GM08714 (cell line): ENCODE measurements around the gene UBR1.

Experiments used
- H3K4me3 ChIP-seq: fragments of 200-500 bp; sonication (Bioruptor generic); 2 replicates; pipeline ENCODE4 v1.5.1; 2014; ENCODE audit warnings: mild to moderate bottlenecking, low read length, inconsistent platforms
- ZNF274 ChIP-seq: IDR thresholded peaks from 2 replicates; pipeline ENCODE4 v1.6.1; 2012; ENCODE audit warnings: mild to moderate bottlenecking, low read depth, low read length

The UBR1 gene

DNA sequence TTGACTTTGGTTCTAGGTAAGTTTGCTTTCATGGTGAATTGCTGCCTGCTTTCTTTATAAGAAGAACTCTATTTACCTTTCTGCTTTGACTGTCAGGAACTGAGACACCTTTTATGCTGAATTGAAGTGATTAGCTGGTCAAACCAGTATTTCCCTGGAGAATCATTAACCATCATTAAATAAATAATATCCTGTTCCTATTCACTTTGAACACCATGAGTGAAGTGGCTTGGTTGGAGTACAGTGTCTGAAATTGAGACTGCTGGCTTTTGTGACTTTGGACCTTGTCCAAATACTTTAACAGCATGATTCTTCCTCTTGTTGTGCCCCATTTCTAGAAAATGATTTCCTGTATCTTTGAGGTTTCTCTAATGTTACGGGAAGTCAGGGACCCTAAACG is 21.9 kb upstream of the UBR1 start:
- no peak overlapping the region for H3K4me3 ChIP-seq
- no peak for TF ChIP-seq ZNF274

DNA sequence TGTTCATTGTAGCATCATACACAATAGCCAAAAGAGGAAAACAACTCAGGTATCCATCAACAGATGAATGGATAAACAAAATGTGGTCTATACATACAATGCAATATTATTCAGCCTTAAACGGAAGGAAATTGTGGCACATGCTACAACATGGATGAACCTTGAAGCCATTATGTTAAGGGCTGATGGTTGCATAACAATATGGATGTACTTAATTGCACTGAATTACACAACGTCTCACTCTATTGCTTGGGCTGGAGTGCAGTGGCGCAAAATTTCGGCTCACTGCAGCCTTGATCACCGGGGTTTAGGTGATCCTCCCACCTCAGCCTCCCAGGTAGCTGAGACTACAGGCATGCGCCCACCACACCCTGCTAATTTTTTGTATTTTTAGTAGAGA is 20.5 kb upstream of the UBR1 start:
- no peak for TF ChIP-seq ZNF274
- no peak overlapping the region for H3K4me3 ChIP-seq

DNA sequence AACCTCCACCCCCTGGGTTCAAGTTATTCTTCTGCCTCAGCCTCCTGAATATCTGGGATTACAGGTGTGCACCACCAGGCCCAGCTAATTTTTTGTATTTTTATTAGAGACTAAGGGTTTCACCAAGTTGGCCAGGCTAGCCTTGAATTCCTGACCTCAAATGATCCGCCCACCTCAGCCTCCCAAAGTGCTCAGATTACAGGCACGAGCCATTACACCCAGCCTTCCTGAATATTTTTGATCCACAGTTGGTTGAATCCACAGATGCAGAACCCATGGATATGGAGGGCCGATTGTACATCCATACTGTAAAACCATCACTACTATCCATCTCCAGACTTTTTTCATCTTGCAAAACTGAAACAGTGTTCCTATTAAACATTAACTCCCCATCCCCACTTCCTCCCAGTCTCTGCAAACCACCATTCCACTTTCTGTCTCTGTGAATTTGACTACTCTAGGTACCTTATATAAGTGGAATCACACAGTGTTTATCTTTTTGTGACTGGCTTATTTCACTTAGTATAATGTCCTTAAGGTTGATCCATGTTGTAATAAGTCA is 19.3 kb upstream of the UBR1 start:
- TF ChIP-seq ZNF274, result no peak
- no peak overlapping the region; the same call in 1 of the 2 replicates for H3K4me3 ChIP-seq

DNA sequence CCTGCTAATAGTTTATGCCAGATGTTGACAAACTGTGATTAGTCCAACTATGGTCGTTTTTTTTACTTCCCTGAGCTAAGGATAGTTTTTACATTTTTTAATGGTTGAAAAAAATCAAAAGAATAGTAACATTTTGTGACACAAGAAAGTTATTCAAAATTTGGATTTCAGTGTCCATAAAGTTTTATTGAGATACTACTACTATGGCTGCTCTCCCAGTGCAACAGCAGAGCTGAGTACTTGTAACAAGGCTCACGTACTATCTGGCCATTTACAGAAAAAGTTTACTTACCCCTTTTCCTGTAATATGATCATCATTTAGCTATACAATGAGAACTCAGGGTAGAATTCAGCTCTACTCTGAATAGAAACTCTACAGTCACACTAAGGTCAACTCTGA is 16.0 kb upstream of the UBR1 start:
- TF ChIP-seq ZNF274, result no peak
- no peak overlapping the region for H3K4me3 ChIP-seq

DNA sequence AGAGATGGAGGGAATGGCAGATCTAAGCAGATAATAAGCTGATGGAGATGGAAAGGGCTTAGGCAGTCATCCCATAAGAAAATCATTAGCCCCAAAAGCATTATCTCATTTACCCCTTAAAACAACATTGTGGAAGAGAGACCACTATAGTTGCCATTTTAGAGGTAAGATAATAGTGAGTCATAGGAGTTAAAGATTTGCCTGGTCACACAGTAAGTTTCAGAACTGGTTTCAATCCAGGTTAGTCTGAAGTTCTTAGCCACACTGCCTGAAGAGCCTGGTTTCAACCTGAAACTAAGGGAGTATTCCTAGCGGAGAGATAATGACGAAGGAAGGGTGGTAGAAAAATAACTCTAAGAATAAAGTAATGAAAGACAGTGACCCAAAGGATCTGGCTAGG is 13.0 kb upstream of the UBR1 start:
- no peak for TF ChIP-seq ZNF274
- H3K4me3 ChIP-seq, result no peak overlapping the region

DNA sequence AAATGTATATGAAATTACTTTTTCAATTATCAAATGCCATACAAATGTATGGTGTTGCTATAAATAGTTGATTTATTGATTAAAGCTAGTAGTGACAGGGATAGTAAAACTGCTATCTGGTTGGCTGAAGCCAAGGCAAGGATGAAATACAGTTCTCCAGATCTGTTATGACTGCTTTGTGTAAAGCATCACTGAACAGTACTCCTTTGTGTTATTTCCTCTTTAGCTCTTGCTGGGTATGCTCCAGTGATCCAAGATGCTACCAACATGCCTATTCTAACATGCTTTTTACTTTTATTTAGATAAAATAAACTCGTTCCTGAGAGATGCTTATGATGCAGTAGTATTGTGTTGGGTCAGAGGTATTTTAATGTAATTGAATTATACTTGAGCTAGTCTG is 12.4 kb upstream of the UBR1 start:
- TF ChIP-seq ZNF274, result no peak
- H3K4me3 ChIP-seq, result no peak overlapping the region

DNA sequence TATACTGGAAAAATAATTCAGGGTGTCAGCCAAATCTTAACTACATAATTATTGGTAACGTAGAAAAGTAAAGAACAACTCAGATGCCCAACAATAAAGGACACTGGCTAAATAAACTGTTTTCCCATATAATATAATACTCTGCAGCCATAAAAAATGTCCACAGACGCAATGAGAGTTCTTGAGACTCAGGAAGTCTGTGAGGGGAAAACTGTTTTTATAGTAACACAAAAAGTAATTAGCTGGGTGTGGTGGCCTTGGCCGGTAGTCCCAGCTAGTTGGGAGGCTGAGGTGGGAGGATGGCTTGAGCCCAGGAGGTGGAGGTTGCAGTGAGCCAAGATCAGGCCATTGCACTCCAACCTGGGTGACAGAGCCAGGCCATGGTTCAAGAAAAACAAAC is 5.5 kb upstream of the UBR1 start:
- TF ChIP-seq ZNF274, result no peak

DNA sequence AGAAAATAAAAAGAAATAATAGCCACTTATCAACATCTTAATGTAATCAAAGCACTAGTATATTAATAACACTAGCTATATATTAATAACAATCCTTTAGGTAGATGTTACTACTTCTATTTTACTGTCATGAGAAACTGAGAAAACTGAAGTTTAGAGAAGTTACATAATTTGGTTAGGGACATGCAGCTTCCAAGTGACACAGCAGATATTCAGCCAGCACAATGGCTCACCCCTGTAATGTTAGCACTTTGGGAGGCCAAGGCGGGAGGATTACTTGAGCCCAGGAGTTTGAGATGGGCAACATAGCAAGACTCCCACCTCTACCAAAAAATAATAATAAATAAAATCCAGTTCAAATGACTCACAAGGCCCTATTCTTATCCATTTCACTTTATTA is 1.9 kb upstream of the UBR1 start:
- H3K4me3 ChIP-seq, result no peak overlapping the region
- TF ChIP-seq ZNF274, result no peak

More for the DNA sequence above, 5.5 kb upstream of the UBR1 start:
- no peak overlapping the region for H3K4me3 ChIP-seq

DNA sequence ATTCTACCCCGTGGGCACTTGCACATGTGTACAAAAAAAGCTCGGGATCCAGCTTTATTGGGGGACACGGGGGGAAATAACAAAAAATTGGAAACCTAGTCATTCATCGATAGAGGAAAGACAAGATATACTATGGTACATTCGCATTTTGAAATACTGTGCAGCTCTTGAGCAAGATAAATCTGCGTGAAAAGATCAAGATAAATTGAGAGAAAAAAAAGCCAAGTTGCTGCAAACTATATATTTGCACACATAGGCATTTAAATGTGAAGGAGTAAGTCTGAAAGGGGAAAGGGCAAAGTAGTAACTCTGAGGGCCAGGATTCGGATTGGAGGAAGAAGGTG is 620 bp upstream of the UBR1 start:
- no peak for TF ChIP-seq ZNF274
- peak overlapping the region; percentile 78 for H3K4me3 ChIP-seq

DNA sequence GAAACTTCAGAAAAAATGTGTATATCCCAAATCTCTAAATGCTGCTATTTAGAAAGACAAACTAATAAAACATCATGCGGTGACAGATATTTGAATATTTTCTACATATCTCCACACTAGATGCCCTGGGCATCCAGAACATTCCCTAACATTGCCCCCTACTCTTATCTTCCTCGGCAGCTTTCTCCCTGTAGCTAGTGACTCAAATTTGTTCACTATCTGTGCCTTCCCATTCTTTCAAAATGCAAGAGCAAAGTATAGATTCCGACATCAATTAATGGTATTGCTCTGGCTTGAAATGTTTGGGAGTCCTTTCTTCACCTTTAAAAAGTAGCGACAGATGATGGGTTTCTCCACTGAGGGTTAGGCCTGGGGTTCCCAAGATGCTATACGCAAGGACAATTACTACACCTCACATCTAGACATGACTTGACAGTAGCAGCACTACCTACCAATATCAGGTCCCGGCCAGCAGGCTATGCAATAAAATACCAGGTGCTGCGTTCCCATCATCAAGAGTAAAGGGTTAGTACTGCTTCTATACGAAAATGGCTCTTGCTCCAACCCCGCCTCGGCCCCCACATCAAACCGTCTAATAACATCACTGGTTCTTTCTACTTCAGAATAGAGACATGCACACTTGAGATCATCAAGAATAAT is 631 bp downstream of the UBR1 start:
- TF ChIP-seq ZNF274, result no peak

DNA sequence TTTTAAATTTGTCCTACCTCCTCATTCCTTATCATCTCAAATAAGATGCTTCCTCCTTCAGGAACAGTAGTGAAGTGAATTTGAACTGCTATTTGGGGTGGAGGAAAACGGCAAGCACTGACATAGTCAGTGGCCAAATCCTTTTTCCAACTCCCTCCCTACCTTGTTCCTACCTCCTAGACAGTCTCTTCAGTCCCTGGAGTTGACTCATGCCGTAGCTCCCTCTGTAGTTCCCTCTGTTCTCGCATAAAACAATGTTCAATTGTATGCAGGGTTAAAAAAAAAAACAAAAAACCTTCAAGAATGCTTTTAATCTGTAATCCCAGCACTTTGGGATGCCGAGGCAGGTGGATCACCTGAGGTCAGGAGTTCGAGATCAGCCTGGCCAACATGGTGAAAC is 1.4 kb downstream of the UBR1 start:
- peak overlapping the region; percentile 78 for H3K4me3 ChIP-seq

More for the DNA sequence above, 631 bp downstream of the UBR1 start:
- peak overlapping the region; percentile 78 for H3K4me3 ChIP-seq

DNA sequence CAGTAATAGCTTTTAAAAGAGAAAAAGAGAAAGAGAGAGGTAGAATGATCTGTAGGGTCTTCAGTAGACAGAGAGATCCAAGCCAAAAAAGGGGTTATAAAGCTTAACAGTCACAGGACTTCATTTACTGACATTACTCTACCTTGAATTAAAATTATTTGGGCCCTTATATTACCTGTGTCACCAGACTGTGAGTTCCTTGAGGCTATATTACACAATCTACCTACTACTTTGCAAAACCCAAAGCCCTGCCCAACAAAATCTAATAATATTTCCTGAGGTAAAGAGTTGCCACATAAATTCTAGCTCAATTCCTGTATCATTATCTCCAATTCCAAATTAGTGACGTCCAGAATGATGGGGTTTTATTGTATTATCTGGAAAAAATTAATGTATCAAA is 1.9 kb downstream of the UBR1 start:
- no peak overlapping the region for H3K4me3 ChIP-seq
- no peak for TF ChIP-seq ZNF274

More for the DNA sequence above, 1.4 kb downstream of the UBR1 start:
- TF ChIP-seq ZNF274, result no peak

DNA sequence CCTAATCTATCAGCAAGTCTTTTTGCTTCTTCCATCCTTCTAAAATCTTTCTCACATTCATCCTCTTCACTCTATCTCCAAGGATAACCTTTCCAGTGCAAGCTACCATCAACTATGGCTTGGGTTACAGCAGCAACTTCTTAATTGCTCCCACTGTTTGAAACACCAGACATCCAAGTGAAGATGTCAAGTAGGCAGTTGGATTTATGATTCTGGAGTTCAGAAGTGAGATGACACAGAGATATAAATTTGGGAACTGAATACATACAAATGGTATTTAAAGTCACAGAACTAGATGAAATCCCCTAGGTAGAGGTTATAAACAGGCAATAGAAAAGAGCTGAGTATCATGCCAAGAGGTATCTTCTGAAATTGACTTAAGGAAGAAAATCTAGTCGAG is 3.7 kb downstream of the UBR1 start:
- H3K4me3 ChIP-seq, result no peak overlapping the region
- no peak for TF ChIP-seq ZNF274

DNA sequence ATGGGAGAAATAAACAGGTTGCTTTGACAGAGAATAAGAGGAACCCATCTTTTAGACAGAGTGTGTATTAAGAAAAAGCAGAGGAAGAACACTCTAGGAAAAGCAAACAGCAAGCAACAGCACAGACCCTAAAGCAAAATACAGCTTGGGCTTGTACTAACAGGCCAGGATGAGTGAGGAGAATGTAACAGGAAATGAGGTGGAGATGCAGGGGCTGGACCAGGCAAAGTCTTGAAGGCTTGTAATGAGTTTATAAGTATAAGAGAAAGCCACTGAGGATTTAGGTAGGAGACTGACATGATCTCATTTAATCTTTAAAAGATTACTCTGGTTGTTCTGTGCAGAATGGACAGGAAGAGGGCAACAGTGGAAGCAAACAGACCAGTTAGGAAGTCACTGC is 4.9 kb downstream of the UBR1 start:
- no peak for TF ChIP-seq ZNF274
- no peak overlapping the region for H3K4me3 ChIP-seq

DNA sequence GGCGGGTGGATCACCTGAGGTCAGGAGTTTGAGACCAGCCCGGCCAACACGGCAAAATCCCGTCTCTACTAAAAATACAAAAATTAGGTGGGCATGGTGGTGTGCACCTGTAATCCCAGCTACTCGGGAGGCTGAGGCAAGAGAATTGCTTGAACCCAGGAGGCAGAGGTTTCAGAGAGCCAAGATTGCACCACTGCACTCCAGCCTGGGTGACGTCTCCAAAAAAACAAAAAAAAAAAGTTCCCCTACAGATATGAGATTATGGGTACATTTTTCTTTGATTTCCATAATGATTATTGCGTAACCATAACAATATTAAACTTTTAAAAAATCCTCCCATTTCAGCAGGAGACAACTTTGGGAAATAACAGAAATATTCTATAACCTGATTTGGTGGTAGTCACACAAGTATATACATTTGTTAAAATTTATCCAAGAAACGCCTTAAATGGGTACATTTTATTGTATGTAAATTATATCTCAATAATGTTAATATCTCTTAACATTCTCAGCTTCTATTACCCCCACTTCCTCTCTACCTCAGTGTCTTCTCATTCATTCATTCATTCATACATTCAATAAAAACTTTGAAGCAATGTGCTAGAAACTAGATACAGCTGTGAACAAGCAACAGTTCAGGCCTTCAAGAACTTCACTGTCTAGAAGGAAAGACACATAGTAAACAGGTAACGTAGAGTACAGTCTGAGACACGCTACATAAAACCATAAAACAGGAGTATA is 6.6 kb downstream of the UBR1 start:
- H3K4me3 ChIP-seq, result no peak overlapping the region
- TF ChIP-seq ZNF274, result no peak
